22Rv1 (cell line): ENCODE data around the gene MYCBPAP.

Experiments used
- ZFX ChIP-seq: fragments of 450-650 bp; IDR thresholded peaks from 2 replicates; pipeline ENCODE4 v1.6.1; 2017; ENCODE audit warnings: antibody characterized with exemption, borderline replicate concordance
- TF ChIP-seq, protein P1 (sequence below): fragments of 450-650 bp; IDR thresholded peaks from 2 replicates; pipeline ENCODE4 v1.5.1; 2017; ENCODE audit warnings: mild to moderate bottlenecking

DNA sequence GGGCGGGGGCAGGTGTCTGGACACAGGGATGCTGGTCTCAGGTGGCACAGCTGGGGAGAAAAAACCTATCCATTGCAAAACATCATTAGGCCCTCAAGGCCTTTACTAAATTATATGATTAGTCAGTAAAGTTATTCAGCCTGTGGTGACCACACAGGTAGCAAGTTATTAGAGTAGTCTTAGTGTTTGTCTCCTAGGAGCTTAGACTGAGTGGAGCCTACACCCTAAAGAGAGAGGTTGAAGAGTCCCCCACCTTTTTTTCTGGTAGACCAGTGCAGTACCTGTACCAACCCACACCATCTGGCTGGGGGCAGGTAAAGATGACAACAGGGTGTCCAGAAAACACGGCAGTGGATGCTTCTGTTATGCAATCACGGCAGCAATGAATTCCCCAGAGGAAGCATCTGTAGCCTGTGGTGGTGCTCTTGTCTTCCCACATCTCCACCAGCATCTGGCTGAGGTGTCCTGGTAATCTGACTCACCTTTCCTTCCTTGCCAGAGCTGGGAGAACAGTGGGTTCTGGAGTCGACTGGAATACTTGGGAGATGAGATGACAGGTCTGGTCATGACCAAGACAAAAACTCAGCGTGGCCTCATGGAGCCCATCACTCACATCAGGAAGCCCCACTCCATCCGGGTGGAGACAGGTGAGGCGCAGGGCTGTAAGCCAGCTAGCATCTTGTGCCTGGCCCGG lies 11.0 kb downstream of the MYCBPAP start:
- TF ChIP-seq, protein P1, sequence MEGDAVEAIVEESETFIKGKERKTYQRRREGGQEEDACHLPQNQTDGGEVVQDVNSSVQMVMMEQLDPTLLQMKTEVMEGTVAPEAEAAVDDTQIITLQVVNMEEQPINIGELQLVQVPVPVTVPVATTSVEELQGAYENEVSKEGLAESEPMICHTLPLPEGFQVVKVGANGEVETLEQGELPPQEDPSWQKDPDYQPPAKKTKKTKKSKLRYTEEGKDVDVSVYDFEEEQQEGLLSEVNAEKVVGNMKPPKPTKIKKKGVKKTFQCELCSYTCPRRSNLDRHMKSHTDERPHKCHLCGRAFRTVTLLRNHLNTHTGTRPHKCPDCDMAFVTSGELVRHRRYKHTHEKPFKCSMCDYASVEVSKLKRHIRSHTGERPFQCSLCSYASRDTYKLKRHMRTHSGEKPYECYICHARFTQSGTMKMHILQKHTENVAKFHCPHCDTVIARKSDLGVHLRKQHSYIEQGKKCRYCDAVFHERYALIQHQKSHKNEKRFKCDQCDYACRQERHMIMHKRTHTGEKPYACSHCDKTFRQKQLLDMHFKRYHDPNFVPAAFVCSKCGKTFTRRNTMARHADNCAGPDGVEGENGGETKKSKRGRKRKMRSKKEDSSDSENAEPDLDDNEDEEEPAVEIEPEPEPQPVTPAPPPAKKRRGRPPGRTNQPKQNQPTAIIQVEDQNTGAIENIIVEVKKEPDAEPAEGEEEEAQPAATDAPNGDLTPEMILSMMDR: no peak
- TF ChIP-seq ZFX: no peak
